Amniotic epithelial cell (primary cell): ENCODE data around the gene SLC9A4.

Experiments used
- DNase-seq: peaks from one replicate; pipeline ENCODE4 v3.0.0-alpha.2; 2010; ENCODE audit warnings: low read depth

SLC9A4 gene

DNA sequence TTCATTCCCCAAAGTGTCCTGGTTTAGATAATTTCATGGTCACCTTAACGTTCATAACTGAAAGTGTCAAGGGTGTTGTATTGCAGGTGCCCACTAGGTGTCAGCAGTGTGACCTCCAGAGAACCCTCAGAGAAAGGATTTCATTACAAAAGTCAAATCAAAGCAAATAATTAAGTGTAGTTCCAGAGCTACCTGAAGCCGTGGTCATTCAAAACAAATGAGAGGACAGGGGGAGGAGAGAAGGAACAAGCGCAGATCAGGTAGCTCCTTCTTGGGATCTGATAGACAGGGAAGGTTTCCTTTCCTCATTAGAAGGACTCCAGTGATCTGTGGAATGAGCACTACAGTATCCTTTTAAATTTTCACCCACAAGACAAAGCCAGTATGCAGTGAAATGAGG lies at the start of gene SLC9A4:
TSS of gene SLC9A4 (plus strand) at position 207 of the 400 bp plus-strand sequence. CDS start 534 bp downstream, outside the sequence.
- DNase-seq = peak; percentile 23

- no peak for DNase-seq
These were observed 49.7 kb upstream of the SLC9A4 start for GRCh38 chr2:102423368-102423767.

- DNase-seq = no peak
These were observed 48.3 kb upstream of the SLC9A4 start for GRCh38 chr2:102424754-102425153.

- no peak for DNase-seq
These were observed 47.4 kb upstream of the SLC9A4 start for GRCh38 chr2:102425441-102426132.

- DNase-seq = no peak
These were observed 45.8 kb upstream of the SLC9A4 start for GRCh38 chr2:102427249-102427648.

DNA sequence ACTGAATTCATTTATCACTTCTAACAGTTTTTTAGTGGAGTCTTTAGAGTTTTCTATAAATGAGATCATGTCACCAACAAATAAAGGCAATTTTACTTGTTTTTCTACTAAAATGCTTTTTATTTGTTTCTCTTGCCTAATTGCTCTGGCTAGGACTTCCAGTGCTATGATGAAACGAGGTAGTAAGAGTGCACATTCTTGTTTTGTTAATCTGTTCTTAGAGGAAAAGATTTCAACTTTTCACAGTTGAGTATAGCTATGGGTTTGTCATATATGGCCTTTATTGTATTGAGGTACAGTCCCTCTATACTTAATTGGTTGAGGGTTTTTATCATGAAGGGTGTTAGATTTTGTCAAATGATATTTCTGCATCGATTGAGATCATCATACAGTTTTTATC lies 44.5 kb upstream of the SLC9A4 start:
- no peak for DNase-seq

- DNase-seq = no peak
These were observed 40.6 kb upstream of the SLC9A4 start for GRCh38 chr2:102432386-102432785.

GRCh38 chr2:102433973-102434654 lies 38.9 kb upstream of the SLC9A4 start:
- no peak for DNase-seq

DNA sequence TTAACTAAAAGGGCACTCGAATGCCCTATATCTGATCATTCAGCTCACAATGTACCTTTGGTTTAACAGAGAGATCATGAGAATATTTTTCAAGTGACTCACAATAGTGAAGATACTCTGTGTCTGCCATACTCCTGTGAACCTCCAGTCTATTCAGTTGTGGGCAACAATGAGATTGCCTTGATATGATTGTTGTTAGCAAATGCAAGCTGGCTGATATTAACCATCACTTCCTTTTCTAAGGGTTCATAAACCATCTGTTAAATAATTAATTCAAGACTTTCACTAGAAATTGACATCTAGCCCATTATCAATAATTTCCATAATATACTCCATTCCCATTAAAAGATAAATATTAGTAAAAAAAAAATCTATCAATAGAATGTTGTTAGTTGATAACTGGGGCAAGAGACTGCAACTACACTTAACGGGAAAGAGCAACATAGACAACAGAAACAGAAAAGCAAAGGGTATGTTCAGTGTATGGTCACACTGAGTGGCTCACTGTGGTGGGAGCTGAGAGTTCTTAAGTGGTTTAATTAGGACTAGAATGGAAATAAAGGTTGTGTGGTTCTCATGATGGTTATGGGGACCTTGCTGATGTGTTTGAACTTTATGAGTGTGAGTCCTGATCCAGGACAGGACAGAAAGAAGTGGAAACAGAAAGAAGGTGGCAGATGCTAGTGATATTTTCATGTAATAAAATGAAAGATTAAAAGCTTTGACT lies 38.2 kb upstream of the SLC9A4 start:
- peak; percentile 30 for DNase-seq

- DNase-seq = no peak
These were observed 37.3 kb upstream of the SLC9A4 start for GRCh38 chr2:102435741-102436140.

GRCh38 chr2:102436323-102436722 lies 36.7 kb upstream of the SLC9A4 start:
- peak; percentile 68 for DNase-seq

DNA sequence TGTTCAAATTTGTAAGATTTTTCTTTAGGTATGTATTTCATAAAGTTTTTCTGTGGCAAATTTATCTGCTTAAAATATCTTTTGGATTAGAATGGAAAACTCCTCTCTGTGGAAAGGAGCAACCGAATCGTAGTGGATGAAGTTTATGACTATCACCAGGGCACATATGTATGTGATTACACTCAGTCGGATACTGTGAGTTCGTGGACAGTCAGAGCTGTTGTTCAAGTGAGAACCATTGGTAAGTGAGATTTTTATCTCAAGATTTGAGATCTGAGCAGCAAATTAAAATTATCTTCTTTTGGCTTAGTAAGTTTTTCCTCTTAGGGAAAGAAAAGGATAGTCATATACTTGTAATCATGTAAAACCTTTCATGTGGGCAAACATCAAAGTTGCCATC lies 35.9 kb upstream of the SLC9A4 start:
- peak; percentile 32 for DNase-seq

GRCh38 chr2:102438111-102438510 lies 34.9 kb upstream of the SLC9A4 start:
- DNase-seq = no peak

- DNase-seq = no peak
These were observed 34.4 kb upstream of the SLC9A4 start for GRCh38 chr2:102438578-102438977.

GRCh38 chr2:102439065-102439695 lies 33.8 kb upstream of the SLC9A4 start:
- peak; percentile 93 for DNase-seq

DNA sequence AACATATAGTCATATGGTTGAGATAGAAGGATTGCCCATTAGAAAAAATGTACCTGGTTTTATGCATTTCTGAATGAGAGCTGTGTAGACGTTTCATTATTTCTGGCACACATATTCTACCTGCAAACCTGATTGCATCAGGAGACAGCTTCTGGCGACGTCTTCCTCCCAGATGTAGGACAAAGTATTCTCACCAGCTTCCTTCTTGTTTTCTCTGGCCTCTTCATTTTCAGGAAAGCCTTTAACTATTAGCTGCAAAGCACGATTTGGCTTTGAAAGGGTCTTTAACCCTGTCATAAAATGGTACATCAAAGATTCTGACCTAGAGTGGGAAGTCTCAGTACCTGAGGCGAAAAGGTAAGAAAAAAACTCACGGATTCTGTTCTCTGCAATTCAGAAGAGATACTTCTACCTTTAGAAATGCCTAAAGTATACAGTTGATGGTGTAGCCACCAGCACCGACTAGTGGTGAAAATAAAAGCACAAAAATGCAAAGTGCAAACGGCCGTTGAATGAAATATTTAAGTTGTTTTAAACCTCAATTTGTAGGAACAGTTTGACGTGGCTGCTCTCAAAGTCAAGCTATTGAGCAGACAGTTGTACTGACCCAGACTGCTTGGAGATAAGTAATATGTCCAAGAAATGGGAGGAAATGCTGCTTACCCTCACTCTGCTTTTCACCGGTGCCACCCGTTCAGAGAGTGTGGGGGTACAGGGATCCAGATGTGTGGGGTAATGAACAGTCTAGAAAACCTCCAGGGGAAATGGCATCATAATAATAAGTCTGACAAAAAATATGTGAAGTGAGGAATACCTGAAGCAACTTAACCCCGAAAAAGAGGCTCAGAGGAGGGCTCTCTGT lies 29.8 kb upstream of the SLC9A4 start:
- DNase-seq = peak; percentile 50

DNA sequence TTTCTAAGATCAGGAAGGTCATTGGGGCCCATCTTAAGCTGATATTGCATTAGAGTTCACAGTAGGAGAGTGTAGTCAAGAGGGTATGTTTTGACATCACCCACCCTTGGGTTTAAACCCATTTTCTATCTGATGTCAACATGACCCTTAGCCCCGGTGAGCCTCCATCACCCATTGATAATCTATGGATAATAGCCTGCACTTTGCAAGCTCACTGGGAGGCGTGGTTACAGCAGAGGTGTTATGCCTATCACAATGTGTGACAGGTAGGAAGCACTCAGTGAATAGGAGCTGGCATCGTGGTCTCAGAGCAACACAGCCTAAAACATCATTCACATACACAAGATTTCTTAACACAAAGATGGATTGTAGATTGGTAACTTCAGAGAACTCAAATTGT lies 28.8 kb upstream of the SLC9A4 start:
- DNase-seq = no peak

DNA sequence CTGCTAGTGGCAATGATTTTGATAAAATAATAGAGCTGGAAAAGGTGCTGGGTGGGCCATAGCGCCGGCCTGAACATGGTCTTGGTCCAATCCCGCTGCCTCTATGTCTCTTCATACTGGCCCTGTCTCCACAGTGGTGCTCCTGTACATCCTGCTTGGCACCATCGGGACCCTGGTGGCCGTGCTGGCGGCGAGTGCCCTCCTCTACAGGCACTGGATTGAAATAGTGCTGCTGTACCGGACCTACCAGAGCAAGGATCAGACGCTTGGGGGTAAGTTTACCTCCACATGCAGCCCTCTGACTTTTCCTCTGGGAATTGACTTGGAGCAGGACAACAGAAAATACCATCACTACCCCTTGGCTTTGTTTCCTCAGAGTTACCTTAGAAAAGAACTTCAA lies 26.1 kb upstream of the SLC9A4 start:
- no peak for DNase-seq

GRCh38 chr2:102449370-102449974 lies 23.6 kb upstream of the SLC9A4 start:
- DNase-seq = peak; percentile 55

- no peak for DNase-seq
These were observed 21.1 kb upstream of the SLC9A4 start for GRCh38 chr2:102451968-102452367.

- no peak for DNase-seq
These were observed 19.5 kb upstream of the SLC9A4 start for GRCh38 chr2:102453501-102453900.
